ENCODE measurements around the gene ARL2. TPM values are rescaled to one million over a fixed set of nuclear protein-coding genes. Genes with fewer than 3 reads are reported as not detected.

The ARL2 gene
- total RNA-seq, 1 experiment from 2014 or later = 103 TPM

GRCh38 chr11:65027213-65028067 lies 13.5 kb downstream of the ARL2 start, which contains the start of gene SNX15:
TSS of gene SNX15 (plus strand) at chr11:65027439. CDS start at chr11:65027538, 99 bp downstream.
- TF ChIP-seq CTCF (IDR thresholded peaks at IDR 0.05; ENCODE audit: insufficient read depth in 1 of 2, low read depth in 1 of 2, low read length in 1 of 2, severe bottlenecking in 1 of 2, unreplicated experiment in 1 of 2) = peak; percentile 83 to 88
- no peaks in the 10 kb centered on the region for H3K36me3 ChIP-seq (ENCODE audit: control insufficient read depth, insufficient read depth, low read length)
- H3K9me3 ChIP-seq = no peaks in the 10 kb centered on the region
- peak within 1 kb of the TSS; percentile 66 for H3K4me3 ChIP-seq (ENCODE audit: low read depth, low read length)
- Mint-ChIP-seq H3K4me3 (ENCODE audit: unreplicated experiment) (peak within 1 kb of the TSS; percentile 63), H3K9me3 (ENCODE audit: unreplicated experiment) (no peaks in the 10 kb centered on the region), H3K27ac (ENCODE audit: unreplicated experiment) (peak within 1 kb of the TSS; percentile 49), H3K27me3 (ENCODE audit: insufficient read depth, unreplicated experiment) (no peaks in the 10 kb centered on the region), H3K36me3 (ENCODE audit: insufficient read depth, unreplicated experiment) (no peaks in the 10 kb centered on the region), H3K4me1 (ENCODE audit: low read depth, unreplicated experiment) (peaks cover 7% of the 10 kb centered on the region)
- BruUV-seq (replicated peaks) = TSS peak; percentile 84
- intact Hi-C loops (cut with micrococcal nuclease; ENCODE audit: unreplicated experiment) = loop anchor here (1.0 to 5.0 kb wide), 3 partner anchors 13 to 55 kb away; partner anchors contain the start of genes ARL2, CDCA5 and ZFPL1
- peak; percentile 95 to 96 for DNase-seq
- POLR2A ChIA-PET = interaction anchor here (0.5 kb wide), 1 partner anchor 92 kb away, joined by 3 read pairs; no protein-coding TSS in a partner anchor
- CTCF ChIA-PET = interaction anchor here (0.6 to 1.9 kb wide), 5 partner anchors 13 to 39 kb away, joined by 3 to 12 read pairs (median 4); partner anchors contain the start of genes ARL2 and SAC3D1
- H3K4me1 ChIP-seq = no peaks in the 10 kb centered on the region; the same call in 1 of the 2 replicates
- H3K27me3 ChIP-seq (replicated peaks; ENCODE audit: control insufficient read depth, insufficient read depth, low read length) = no peaks in the 10 kb centered on the region

- no peaks in the 10 kb centered on the region for H3K36me3 Mint-ChIP-seq (ENCODE audit: insufficient read depth, unreplicated experiment)
- H3K27me3 Mint-ChIP-seq (ENCODE audit: insufficient read depth, unreplicated experiment) = no peaks in the 10 kb centered on the region
- no TSS peak for BruUV-seq (replicated peaks)
- intact Hi-C loops (cut with micrococcal nuclease; ENCODE audit: unreplicated experiment) = no loop called here
- POLR2A ChIA-PET = interaction anchor here (0.6 kb wide), 1 partner anchor 279 kb away, joined by 3 read pairs; no protein-coding TSS in a partner anchor
- H3K27me3 ChIP-seq (replicated peaks; ENCODE audit: control insufficient read depth, insufficient read depth, low read length) = no peaks in the 10 kb centered on the region
- H3K4me3 ChIP-seq (ENCODE audit: low read depth, low read length) = no peak overlapping the region
- peaks cover 7% of the 10 kb centered on the region for H3K4me1 Mint-ChIP-seq (ENCODE audit: low read depth, unreplicated experiment)
- no peaks in the 10 kb centered on the region for H3K36me3 ChIP-seq (ENCODE audit: control insufficient read depth, insufficient read depth, low read length)
- CTCF ChIA-PET = interaction anchor here (0.6 kb wide), 1 partner anchor 1010 kb away, joined by 4 read pairs; no protein-coding TSS in a partner anchor
- TF ChIP-seq CTCF (IDR thresholded peaks at IDR 0.05; ENCODE audit: insufficient read depth in 1 of 2, low read depth in 1 of 2, low read length in 1 of 2, severe bottlenecking in 1 of 2, unreplicated experiment in 1 of 2) = no peak
- H3K4me1 ChIP-seq = no peaks in the 10 kb centered on the region
- DNase-seq = no peak
- H3K27ac Mint-ChIP-seq (ENCODE audit: unreplicated experiment) = no peak overlapping the region
- no peak overlapping the region for H3K4me3 Mint-ChIP-seq (ENCODE audit: unreplicated experiment)
- no peaks in the 10 kb centered on the region for H3K9me3 ChIP-seq
- H3K9me3 Mint-ChIP-seq (ENCODE audit: unreplicated experiment) = no peaks in the 10 kb centered on the region
Observed at GRCh38 chr11:65032216-65032615, 18.3 kb downstream of the ARL2 start.

- H3K27ac Mint-ChIP-seq (ENCODE audit: unreplicated experiment) = no peak overlapping the region
- H3K4me1 ChIP-seq = no peaks in the 10 kb centered on the region
- H3K4me3 ChIP-seq (ENCODE audit: low read depth, low read length) = no peak overlapping the region
- no peak overlapping the region for H3K4me3 Mint-ChIP-seq (ENCODE audit: unreplicated experiment)
- no peak for TF ChIP-seq CTCF (IDR thresholded peaks at IDR 0.05; ENCODE audit: insufficient read depth in 1 of 2, low read depth in 1 of 2, low read length in 1 of 2, severe bottlenecking in 1 of 2, unreplicated experiment in 1 of 2)
- no TSS peak for BruUV-seq (replicated peaks)
- no peaks in the 10 kb centered on the region for H3K27me3 Mint-ChIP-seq (ENCODE audit: insufficient read depth, unreplicated experiment)
- CTCF ChIA-PET = no interaction called here
- H3K36me3 ChIP-seq (ENCODE audit: control insufficient read depth, insufficient read depth, low read length) = no peaks in the 10 kb centered on the region
- H3K27me3 ChIP-seq (replicated peaks; ENCODE audit: control insufficient read depth, insufficient read depth, low read length) = no peaks in the 10 kb centered on the region
- DNase-seq = no peak
- H3K9me3 ChIP-seq = no peaks in the 10 kb centered on the region
- no peaks in the 10 kb centered on the region for H3K9me3 Mint-ChIP-seq (ENCODE audit: unreplicated experiment)
- POLR2A ChIA-PET = no interaction called here
- intact Hi-C loops (cut with micrococcal nuclease; ENCODE audit: unreplicated experiment) = no loop called here
- no peaks in the 10 kb centered on the region for H3K36me3 Mint-ChIP-seq (ENCODE audit: insufficient read depth, unreplicated experiment)
- no peaks in the 10 kb centered on the region for H3K4me1 Mint-ChIP-seq (ENCODE audit: low read depth, unreplicated experiment)
Observed at GRCh38 chr11:65034423-65034822, 20.5 kb downstream of the ARL2 start.

Data from Caco-2 (cell line).